Stimulated activated CD4-positive, alpha-beta T cell treated with anti-CD3 and anti-CD28 coated beads, Interleukin-2, amount 100 ng/mL, for 4 hours (primary cell): ENCODE results near the gene C19orf12.
"Not testable (repeated sequence)": the region's sequence is repeated elsewhere in the genome, so short reads cannot be mapped to it uniquely, and the experiment has no call there.

ENCODE experiments used
- DNase-seq: peaks from one replicate; pipeline ENCODE4 v3.0.0-alpha.2; 2020; ENCODE audit warnings: low read depth

Gene C19orf12

DNA sequence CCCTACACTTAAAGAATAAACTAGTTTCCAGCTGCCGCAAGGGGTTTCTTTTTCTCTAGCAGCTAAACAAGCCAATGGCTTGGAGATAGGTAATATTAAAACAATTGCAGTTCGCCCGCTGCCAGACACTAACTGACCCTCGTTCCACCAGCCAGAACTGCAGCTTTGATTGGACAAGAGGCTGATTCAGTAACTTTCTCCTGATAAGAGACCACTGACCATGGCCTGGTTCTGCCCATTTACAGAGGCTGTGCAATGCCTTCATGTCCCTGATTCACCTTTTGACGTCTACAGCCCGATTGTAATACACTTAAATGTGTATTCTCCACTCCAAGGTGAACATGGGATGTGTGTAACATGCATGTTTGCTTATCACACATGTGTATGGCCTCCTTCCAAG, 12.8 kb upstream of the C19orf12 start:
- DNase-seq, result no peak

DNA sequence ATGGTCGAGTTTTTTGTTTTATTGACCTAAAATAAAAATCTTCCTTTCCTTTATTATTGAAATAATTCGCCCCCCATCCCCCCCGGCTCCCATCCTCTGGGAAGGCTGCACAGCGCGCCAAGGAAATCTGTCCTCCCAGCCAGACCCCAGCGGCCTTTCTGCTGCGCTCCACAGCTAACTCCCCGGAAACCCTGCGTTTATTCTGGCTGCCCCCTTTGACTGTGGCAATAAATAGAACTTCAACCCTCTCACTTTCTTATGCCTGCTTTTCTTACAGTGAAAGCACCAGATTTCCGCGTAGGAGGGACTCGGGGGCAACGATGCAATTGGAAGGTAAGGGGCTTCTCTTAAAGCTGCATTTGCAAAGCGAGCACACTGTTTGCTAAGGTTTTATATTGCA, 9.7 kb upstream of the C19orf12 start:
- DNase-seq, result no peak

DNA sequence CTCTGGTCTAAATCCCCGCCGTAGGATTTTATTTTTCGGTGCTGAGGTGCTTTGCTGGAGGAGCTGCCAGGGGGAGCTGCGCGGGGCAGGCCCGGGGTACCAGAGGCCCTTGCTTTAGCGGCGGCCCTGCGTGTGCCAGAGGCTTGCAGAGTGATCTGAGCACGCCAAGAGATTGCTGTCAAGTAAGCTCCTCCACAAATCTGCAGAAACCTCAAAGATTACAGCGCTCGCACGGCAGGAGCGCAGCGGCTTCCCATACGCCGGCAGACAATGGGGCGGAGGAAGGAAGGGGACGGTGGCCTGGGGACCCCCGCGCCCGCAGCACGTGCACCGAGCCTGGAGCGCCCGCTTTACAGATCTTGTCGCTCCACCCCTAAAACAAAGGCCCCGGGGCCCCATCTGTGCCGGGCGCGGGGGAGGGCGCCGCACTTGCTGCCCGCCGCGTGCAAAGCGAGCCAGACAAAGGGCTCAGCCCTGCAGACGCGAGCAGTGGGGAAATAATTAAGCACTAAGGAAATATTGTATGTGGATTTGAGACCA, 9.1 kb upstream of the C19orf12 start:
- DNase-seq, result no peak

DNA sequence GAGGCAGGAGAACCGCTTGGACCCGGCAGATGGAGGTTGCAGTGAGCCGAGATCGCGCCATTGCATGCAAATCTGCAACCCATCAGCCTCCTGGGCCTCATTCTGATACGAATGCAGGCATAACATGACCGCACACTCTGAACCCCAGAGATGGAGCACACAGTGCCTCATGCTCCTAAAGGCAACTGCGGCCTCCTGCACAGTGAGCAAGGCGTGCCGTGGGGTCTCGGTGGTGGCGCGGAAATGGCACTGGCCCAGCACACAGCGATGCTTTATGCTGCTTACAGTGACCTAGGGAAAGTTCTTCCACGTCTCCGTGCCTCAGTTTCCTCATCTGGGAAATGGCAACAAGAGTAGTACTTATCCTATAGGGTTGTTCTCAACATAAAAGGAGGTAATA, 2.0 kb upstream of the C19orf12 start:
- DNase-seq, result no peak

DNA sequence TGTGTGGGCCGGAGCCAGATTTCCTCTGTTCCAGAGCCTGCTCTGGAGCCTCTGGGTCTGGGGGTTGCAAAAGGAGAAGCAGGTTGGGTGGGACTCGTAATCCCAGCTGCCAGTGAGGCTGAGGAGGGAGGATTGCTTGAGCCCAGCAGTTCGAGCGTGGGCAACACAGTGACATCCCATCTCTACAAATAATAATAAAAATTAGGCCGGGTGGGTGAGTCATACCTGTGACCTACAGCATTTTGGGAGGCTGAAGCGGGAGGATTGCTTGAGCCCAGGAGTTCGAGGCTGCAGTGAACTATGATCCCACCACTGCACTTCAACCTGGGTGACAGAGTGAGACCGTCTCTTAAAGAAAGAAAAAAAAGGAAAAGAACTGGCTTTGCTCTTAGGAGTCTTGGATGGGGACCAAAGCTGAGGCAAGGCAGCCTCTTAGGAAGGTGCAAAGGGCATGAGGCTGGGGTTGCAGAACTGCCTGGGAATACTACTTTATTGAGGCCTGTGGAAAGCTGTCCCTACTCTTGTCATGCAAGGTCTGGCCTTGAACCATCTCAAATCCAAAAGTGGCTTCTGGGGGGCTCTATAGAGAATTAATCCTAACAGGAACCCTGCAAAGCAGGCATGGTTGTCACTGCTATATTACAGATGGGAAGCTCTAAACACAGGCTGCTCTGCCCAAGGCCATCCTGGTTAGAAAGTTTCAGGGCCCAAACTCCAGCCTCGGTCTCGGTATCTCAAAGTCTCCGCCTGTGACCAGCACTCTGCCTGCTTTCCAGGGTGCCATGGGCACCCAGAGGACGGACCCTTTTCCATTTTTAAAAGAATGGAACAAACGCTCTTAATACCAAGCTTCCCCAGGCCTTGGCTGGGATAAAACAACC, 880 bp upstream of the C19orf12 start:
- no peak for DNase-seq

DNA sequence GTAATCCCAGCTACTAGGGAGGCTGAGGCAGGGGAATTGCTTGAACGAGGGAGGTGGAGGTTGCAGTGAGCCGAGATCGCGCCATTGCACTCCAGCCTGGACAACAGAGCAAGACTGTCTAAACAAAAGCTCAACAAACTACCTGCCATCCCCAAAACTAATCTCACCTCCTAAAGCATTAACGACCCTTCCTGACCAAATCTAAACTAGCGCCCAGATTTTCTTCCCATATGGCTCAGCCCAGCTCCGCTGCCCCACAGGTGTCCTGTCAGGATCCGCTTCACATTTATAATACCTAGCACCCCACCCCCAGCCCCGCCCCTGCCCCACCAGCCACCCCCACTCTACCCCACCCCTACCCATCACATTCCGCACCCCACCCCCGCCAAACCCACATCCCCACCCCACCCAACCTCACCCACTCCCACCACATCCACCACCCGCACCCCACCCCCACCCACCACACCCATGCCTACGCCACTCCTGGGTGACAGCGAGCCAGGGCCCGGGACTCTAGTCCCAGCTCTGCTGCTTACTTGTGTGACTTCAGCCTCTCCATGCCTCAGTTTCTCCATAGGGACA, 599 bp downstream of the C19orf12 start:
- peak; percentile 47 for DNase-seq

DNA sequence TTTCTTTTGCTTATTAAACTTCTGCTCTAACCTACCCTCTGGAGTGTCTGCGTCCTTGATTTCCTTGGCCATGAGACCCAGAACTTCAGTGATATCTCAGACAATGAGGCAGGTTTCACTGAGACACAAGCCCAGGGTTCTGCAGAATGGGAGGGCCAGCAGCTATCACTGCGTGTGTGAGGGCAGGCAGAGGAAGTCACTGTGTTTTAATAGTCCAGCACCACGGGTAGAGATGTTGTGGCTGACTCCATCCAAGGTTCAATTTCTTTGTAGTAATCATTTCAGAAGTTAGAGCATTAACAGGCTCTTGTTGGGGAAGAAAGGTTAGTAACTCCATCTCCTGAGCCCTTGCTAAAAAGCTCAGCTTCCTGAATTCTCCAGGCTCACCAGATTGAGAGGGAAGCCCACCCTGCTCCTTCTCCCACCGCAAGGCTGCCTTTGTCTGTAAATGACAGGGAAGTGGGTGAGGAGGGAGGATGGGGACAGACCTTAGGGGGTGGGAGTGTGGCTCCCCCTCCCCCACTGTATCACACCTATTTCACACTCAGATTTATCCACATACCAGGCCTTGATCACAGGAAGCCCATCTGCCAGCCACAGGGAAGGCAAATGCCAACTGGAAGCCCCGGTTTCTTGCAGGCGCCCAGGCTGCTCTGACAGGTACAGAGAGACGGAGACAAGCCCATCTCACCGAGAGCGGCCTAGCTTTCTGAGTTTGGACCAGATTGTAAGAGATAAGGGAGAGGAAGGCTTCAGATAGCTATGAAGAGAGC, 2.1 kb downstream of the C19orf12 start:
- DNase-seq, result no peak

DNA sequence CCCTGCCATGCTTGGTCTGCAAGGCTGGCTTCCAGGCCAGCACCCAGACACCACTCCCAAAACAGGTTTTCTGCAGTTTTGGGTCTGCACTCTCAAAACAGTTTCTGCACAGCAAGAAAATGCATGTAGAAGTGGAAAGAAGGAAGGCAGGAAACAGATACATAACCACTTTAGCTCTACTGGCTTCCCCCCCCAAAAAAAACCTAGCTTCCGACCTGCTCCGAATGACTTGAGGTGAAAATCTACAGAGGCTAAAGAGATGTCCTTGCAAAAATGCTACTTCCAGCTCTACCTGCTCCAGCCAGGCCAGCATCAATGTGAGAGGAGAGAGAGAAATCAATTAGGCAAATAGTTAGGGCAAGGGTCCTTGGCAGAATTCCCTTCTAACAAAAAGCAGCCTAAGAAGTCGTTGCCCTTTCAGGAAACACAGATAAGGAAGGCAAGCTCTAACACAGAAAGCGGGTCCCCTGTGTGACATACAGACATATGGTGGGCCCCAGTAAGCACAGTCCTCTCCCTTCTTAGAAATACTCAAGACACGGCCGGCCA, 3.4 kb downstream of the C19orf12 start:
- no peak for DNase-seq

DNA sequence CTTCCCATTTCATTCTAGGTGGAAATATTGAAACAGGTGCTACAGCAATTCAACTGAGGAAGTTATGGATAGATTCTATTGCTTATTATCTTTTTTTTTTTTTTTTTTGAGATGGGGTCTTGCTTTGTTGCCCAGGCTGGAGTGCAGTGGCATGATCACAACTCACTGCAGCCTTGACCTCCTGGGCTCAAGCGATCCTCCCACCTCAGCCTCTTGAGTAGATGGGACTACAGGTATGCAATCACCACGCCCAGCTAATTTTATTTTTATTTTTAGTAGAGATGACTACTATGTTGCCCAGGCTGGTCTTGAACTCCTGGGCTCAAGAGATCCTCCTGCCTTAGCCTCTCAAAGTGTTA, 5.6 kb downstream of the C19orf12 start:
- not testable (repeated sequence) for DNase-seq

DNA sequence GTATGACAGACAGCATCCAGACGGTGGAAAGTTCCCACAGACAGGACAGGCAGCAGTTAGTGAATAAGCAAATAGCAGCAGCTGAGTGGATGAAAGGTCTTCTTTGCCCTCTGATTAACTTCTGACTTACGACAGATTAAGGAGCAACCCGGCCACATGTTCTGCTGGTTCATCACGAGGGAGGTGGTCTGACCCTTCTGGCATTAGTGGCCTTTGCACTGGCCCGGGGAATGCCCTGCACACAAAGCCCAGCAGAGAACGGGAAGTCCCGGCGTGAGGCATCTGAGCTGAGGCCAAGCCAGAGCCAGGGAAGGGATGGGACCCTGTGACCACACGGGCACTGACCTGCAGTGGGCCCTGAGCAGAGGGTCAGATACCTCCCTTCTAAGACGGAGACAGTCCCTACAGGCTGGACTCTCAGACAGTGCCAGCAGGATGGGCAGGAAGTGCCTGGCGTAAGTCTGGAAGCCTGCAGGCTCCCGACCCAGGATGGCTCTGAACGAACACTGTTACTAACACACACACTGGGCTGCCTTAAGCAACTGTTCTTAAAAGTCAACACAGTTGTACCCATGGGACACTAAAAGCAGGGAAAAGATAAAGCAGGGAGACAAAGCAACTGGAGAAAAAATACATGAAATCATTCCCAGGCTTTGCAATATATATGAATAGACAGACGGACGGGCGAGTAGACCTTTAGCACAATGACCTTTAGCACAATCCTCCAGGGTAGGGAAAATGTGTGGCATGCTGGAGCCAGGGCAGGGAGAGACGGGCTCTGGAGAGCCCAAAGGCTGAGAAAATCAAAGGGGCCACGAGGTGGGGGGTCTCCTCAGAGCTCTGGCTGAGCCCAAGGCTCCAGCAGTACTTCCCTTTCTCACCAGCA, 6.3 kb downstream of the C19orf12 start:
- no peak for DNase-seq

DNA sequence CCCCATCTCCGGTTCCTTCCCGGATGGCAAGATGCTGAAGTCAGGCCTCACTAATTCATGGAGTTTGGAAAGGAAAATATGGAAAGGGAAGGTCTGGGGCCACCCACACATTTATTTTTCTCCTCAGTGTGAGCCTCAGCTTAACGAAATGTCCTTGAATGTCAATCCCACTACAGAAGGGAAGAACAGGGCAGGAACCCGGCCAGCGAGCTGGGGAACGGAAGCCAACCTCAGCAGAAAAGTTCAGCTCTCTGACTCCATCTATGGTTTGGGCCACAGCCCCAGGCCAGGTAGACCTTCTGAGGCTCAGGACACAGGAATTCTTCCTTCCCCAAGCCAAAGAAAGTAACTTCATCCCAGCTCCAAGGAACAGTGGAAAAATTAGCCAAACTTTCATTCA, 8.4 kb downstream of the C19orf12 start:
- DNase-seq, result no peak

DNA sequence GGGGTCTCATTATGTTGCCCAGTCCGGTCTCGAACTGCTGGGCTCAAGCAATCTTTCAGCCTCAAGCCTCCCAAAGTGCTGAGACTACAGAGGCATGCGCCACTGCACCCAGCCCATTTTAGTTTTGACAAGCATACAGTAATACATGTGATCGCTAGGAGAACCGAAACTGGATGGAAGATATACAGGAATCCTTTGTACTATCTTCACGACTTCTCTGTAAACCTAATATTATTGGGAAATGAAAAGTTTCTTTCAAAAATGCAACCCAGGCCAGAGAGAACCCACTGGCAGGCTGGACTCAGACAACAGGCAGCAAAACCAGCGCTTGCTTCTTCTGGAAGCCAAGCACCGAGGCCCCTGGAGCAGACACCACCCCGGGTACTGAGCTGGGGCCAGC, 9.4 kb downstream of the C19orf12 start:
- DNase-seq, result no peak

DNA sequence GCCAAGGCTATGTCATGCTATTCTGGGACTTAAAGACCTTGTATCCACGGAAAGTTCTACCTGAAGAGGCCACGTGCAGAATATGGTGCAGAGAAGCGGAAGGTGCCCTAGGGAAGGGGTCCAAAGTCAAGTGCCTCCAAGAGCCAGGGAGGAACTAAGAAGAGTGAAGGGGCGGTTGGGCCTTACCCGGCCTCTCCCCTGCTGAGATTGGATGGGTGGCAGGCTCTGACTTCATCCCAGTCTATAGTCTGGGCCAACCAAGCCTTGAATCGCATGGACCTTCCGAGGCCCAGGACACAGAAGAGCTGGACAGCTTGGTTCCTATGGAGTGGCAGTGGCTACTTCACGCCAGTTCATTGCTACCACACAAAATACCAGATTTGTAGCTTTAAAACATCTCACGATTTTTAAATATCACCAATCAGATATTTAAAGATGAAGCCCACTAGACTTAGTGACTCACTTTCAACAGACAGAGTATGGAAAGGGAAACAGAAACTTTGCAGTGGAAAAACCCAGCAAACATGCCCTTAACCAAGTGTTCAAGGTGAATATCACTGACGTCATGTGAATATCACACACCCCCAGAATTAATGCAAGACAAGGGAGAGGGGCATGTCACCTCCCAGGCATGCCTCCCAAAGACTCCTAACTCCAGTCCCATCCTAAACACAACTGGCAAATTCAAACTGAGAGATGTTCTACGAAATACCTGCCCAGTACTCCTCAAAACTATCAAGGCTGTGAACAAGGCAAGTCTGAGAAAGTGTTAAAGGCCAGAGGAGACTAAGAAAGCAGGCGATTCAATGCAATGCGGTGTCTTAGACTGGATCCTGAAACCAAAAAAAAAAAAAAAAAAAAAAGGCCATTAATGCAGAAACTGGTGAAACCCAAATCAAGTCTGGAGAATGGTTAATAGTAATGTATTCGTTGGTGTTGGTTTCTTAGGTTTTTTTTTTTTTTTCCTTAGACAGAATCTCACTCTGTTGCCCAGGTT, 10.2 kb downstream of the C19orf12 start:
- DNase-seq, result peak; percentile 30

DNA sequence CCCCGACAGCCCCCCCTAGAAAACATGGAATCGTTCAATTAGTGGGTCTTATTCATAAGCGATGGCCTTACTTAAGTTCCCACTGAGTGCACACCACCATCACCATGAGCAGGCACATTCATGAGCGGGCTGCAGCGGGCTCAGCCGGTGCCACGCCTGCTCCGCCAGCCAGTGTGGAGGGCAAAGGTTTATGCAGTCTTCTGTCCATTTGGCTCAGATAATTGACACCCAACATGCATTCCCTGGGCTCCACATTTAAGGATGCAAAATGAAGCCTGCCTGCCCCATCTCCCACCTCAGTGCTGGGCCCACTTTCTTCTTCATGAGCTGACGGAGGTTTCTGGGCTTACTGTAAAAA, 12.1 kb downstream of the C19orf12 start:
- DNase-seq, result no peak

DNA sequence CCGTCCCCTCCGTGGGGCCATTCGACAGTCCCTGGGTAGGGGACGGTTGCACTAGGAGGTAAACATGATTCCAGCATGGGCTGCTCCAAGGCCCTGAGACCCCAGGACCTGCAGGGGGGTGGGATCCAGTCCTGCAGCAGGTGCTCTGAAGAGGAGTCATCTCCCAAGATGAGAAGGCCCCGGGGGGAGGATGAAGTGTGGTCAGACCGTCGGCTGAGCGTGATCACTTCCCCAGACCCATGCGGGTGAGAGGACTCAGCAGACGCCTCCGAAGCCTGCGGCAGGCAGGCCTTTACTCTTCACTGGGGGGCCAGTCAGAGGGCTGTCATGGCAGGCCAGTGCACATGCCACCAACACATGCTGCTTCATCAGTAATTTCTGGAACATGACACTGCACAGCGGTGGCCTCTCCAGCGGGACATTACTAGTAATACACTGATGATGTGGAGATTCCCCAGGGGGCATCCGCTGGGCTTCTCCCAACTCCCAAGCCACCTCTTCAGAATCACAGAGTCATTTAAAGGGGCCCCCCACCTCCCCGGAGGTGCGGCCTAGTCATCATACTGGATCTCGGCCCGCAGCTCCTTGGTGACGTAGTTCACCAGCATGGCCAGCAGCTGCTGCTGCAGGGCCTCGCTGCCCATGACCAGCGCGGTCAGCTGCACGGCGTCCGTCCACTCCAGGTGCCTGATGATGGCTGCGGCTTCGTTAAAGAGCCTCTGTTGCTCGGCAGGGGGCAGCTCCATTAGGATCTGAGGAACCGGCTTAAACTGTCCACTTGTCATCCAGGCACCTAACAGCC, 12.7 kb downstream of the C19orf12 start:
- no peak for DNase-seq

DNA sequence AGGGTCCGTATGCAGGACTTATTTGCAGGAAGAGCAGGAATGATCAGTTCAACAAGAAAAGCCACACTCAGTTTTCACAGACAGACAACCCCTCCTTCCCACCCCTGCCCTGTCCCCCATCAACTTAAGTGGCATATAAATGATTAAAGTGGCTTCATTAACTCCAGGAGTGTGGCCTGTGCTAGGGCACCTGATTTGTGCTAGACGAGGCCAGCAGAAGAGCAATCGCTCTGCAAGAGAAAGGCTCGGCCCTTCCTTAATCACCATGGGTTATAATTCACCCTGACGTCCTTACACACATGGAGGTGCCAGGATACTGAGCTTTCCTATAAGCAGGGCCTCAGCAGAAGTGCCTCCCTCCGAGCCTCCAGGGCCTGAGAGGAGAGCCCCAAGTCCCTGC, 14.6 kb downstream of the C19orf12 start:
- DNase-seq, result no peak

DNA sequence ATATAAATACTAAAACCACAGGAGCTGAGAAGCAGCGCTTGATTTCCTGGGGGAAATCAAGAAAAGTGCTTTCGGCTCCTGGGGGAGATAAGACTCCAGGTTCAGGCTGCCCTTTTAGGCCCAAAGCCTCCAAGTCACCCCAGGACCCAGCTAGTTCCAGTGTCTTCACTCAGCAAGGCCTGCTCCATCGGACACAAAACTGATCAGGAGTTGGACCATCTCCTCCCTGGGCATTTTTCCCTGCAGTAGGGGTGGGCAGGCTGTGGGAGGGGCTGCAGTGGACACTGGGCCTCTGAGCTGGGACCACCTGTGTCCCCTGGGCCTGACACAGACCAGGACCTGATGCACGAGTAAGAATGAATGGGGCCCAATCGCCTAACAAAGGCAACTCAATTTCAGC, 15.2 kb downstream of the C19orf12 start:
- no peak for DNase-seq

DNA sequence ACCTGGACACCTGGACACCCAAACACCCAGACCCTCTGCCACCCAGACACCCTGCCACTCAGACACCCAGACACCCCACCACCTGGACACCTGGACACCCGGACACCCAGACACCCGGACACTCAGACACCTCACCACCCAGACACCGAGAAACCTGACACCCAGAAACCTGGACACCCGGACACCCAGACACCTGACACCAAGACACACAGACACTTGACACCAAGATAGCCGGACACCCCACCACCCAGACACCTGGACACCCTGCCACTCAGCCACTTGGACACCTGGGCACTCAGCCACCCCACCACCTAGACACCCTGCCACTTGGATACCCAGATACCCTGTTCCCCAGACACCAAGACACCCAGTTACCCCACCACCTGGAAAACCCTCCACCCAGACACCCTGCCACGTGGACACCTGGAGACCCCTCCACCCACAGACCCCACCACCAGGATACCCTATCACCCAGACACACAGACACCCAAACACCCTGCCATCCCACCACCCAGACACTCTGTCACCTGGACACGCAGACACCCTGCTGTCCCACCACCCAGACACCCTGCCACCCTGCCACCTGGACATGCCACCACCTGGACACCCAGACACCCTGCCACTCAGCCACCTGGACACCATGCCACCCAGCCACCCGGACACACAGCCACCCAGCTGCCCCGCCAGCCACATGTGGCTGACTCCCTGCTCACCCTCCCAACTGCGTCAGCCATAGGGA, 17.4 kb downstream of the C19orf12 start:
- no peak for DNase-seq

DNA sequence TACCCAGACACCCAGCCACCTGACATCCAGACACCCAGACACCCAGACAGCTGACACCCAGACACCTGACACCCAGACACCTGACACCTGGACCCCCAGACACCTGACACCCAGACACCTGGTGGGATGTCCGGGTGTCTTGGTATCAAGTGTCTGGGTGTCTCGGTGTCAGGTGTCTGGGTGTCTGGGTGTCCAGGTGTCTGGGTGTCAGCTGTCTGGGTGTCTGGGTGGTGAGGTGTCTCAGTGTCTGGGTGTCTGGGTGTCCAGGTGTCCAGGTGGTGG, 18.6 kb downstream of the C19orf12 start:
- no peak for DNase-seq
